IMR-90 (cell line): ENCODE data around the gene DRAXIN.

Source experiments
- BHLHE40 ChIP-seq: fragments of 150-350 bp; IDR thresholded peaks from 2 replicates; pipeline ENCODE4 v1.6.1; 2016; ENCODE audit warnings: mild to moderate bottlenecking, low read depth, low read length
- CEBPB ChIP-seq: IDR thresholded peaks from 2 replicates; pipeline ENCODE4 v1.6.1; 2012; ENCODE audit warnings: low read depth, low read length, improper control_type of control experiment
- CHD1 ChIP-seq: IDR thresholded peaks from 2 replicates; pipeline ENCODE4 v1.6.1; 2012; ENCODE audit warnings: low read depth, low read length, improper control_type of control experiment
- MXI1 ChIP-seq: IDR thresholded peaks from 2 replicates; pipeline ENCODE4 v1.6.1; 2012; ENCODE audit warnings: low read depth, mild to moderate bottlenecking, low read length, moderate library complexity, borderline replicate concordance
- POLR2A ChIP-seq: IDR thresholded peaks from 2 replicates; pipeline ENCODE4 v1.6.1; 2012; ENCODE audit warnings: mild to moderate bottlenecking, low read depth, low read length
- RAD21 ChIP-seq: IDR thresholded peaks from 2 replicates; pipeline ENCODE4 v1.6.1; 2012; ENCODE audit warnings: low read length, improper control_type of control experiment
- RFX5 ChIP-seq: IDR thresholded peaks from 2 replicates; pipeline ENCODE4 v1.8.0; 2012; ENCODE audit warnings: low read depth, mild to moderate bottlenecking, low read length, moderate library complexity
- TF ChIP-seq, protein P1 (sequence below): conservative IDR thresholded peaks from 2 replicates; pipeline ENCODE4 v1.5.1; 2012; ENCODE audit warnings: mild to moderate bottlenecking, low read depth, low read length, improper control_type of control experiment

- TF ChIP-seq, protein P1, sequence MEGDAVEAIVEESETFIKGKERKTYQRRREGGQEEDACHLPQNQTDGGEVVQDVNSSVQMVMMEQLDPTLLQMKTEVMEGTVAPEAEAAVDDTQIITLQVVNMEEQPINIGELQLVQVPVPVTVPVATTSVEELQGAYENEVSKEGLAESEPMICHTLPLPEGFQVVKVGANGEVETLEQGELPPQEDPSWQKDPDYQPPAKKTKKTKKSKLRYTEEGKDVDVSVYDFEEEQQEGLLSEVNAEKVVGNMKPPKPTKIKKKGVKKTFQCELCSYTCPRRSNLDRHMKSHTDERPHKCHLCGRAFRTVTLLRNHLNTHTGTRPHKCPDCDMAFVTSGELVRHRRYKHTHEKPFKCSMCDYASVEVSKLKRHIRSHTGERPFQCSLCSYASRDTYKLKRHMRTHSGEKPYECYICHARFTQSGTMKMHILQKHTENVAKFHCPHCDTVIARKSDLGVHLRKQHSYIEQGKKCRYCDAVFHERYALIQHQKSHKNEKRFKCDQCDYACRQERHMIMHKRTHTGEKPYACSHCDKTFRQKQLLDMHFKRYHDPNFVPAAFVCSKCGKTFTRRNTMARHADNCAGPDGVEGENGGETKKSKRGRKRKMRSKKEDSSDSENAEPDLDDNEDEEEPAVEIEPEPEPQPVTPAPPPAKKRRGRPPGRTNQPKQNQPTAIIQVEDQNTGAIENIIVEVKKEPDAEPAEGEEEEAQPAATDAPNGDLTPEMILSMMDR = no peak
- TF ChIP-seq POLR2A (no peak), CEBPB (no peak), CHD1 (no peak), RAD21 (no peak), RFX5 (no peak), BHLHE40 (no peak), MXI1 (no peak)
Observed at GRCh38 chr1:11720033-11720376, 28.5 kb downstream of the DRAXIN start.
